Lower lobe of right lung (tissue), 2 donors: ENCODE data around the gene FBXO24. TPM values are rescaled to one million over a fixed set of nuclear protein-coding genes. Genes with fewer than 3 reads are reported as not detected.

Experiments
- ATAC-seq, 2 donors: fragments of 200-7000 bp; cut with Tn5 transposase; one replicate each; pipeline ENCODE4 v1.9.1; 2020 to 2022; ENCODE audit warnings: mild to moderate bottlenecking in 2 of 2, moderate library complexity in 2 of 2
- DNase-seq: peaks from one replicate; pipeline ENCODE4 v3.0.0-alpha.2; 2020
- H3K27ac ChIP-seq: fragments of 200-600 bp; one replicate; pipeline ENCODE4 v1.8.0; 2022
- H3K27me3 ChIP-seq: fragments of 200-600 bp; one replicate; pipeline ENCODE4 v1.8.0; 2022; ENCODE audit warnings: low read depth
- H3K36me3 ChIP-seq: fragments of 200-600 bp; one replicate; pipeline ENCODE4 v1.8.0; 2022; ENCODE audit warnings: mild to moderate bottlenecking
- H3K4me1 ChIP-seq: fragments of 200-600 bp; one replicate; pipeline ENCODE4 v1.8.0; 2022
- H3K4me3 ChIP-seq: fragments of 200-600 bp; one replicate; pipeline ENCODE4 v1.8.0; 2022; ENCODE audit warnings: mild to moderate bottlenecking
- H3K9me3 ChIP-seq: fragments of 200-600 bp; one replicate; pipeline ENCODE4 v1.8.0; 2022
- CTCF ChIP-seq: fragments of 200-600 bp; IDR thresholded peaks from one replicate; pipeline ENCODE4 v1.8.0; 2022; ENCODE audit warnings: antibody characterized with exemption, mild to moderate bottlenecking
- intact Hi-C: fragments of 100-400 bp; cut with DNase I; formaldehyde crosslinking; loops from one replicate; pipeline ENCODE4 v1.11.0; 2022
- total RNA-seq: library from RNA; stranded (reverse); fragmentation: NEBNext Ultra II Directional; extraction: Animal tissue kit (Norgen Biotek cat#: 25700); gene quantifications from one replicate; pipeline ENCODE4 v1.2.1, GENCODE V29; 2021
- donor health status: DM: no; HTN: yes; CAD: no; lungs with severe emphysema.

The FBXO24 gene
- total RNA-seq, 1 donor from 2014 or later = 0.74 TPM

DNA sequence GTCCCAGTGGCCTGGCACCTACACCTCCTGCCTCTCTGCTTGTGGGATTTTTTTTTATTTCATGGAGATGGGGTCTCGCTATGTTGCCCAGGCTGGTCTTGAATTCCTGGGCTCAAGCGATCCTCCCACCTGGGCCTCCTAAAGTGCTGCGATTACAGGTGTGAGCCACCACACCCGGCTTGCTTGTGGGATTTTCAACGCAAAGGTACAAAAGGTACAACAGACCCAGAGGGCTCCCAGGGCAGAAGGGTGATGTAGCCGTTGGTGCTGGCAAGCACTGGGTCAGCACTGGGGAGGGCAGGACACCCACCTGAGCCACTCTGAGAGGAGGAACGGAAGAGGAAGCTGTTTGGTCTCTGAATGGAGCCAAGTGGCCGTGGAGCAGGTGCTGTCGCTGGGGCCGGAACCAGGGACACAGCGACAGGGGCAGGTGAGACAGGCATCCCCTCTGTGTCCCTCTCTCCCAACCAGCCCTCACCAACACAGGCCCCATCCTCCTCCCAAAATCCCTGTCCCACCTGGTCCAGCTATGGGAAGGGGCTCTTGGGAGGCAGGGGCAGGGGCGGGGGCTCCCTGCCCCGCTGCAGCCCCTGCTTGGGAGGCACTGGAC is 9.6 kb upstream of the FBXO24 start:
- no peak for TF ChIP-seq CTCF
- H3K27me3 ChIP-seq = no peaks in the 10 kb centered on the region
- DNase-seq (no peak), ATAC-seq (no peak)
- no peak overlapping the region for H3K27ac ChIP-seq
- peaks cover 74% of the 10 kb centered on the region for H3K36me3 ChIP-seq
- no peaks in the 10 kb centered on the region for H3K9me3 ChIP-seq
- intact Hi-C loops = no loop called here
- H3K4me3 ChIP-seq = no peak overlapping the region
- peaks cover 7% of the 10 kb centered on the region for H3K4me1 ChIP-seq

GRCh38 chr7:100577103-100577502 is 9.0 kb upstream of the FBXO24 start:
- TF ChIP-seq CTCF = no peak
- no peak for ATAC-seq
- H3K36me3 ChIP-seq = peaks cover 80% of the 10 kb centered on the region
- H3K4me3 ChIP-seq = no peak overlapping the region
- peaks cover 13% of the 10 kb centered on the region for H3K4me1 ChIP-seq
- H3K9me3 ChIP-seq = no peaks in the 10 kb centered on the region
- intact Hi-C loops = no loop called here
- no peaks in the 10 kb centered on the region for H3K27me3 ChIP-seq
- no peak for DNase-seq
- no peak overlapping the region for H3K27ac ChIP-seq

- H3K27ac ChIP-seq = no peak overlapping the region
- peaks cover 84% of the 10 kb centered on the region for H3K36me3 ChIP-seq
- H3K4me3 ChIP-seq = no peak overlapping the region
- no peaks in the 10 kb centered on the region for H3K27me3 ChIP-seq
- no peak for DNase-seq
- TF ChIP-seq CTCF = no peak
- ATAC-seq = no peak
- intact Hi-C loops = no loop called here
- H3K9me3 ChIP-seq = no peaks in the 10 kb centered on the region
- H3K4me1 ChIP-seq = peaks cover 17% of the 10 kb centered on the region
Measured at GRCh38 chr7:100577507-100577906, 8.6 kb upstream of the FBXO24 start.

DNA sequence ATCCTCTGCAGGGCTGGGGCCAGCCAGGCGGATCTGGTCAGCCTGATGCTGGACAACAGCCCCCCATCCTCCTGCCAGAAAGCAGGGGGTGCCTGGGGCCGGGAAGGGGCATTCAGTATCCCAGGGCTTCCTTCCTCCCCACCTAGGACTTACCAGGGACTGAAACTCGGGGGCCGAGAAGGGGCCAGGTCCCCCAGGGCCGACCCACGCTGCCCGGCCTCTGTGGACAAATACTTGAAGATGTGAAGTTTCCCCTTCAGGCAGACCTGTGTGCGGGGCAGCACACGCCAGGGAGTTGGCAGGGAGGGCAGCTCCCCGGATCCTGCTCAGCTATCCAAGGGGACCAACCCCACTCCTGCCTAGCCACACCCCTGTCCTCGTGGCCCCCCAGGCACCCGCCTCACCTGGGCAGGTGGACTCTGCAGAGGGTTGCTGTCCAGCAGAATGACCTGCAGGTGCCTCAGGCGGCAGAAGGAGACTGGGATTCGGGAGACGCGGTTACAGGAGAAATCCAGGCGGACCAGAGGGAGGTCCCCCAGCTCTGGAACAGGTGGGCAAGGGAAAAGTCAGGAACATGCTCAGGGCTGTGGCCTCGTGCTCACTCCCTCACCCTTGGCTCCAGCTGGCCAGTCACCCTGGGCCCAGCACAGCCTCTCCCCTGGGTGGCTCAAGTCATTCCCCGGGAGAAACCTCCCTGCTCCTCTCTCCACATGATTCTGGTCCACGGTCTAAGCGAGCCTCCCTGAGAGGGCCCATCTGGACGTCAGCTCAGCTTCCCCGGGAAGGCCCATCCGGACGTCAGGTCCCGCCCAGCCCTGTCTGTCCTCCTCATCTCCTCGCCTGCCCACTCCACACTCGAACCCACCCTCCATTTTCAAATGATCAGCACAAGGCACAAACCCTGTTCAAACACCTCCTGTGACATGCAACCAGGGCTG is 7.6 kb upstream of the FBXO24 start:
- TF ChIP-seq CTCF = no peak
- no peak for DNase-seq
- H3K4me3 ChIP-seq = no peak overlapping the region
- H3K27me3 ChIP-seq = no peaks in the 10 kb centered on the region
- H3K9me3 ChIP-seq = no peaks in the 10 kb centered on the region
- ATAC-seq = no peak
- no peak overlapping the region for H3K27ac ChIP-seq
- peaks cover 92% of the 10 kb centered on the region for H3K36me3 ChIP-seq
- peaks cover 27% of the 10 kb centered on the region for H3K4me1 ChIP-seq
- intact Hi-C loops = no loop called here

DNA sequence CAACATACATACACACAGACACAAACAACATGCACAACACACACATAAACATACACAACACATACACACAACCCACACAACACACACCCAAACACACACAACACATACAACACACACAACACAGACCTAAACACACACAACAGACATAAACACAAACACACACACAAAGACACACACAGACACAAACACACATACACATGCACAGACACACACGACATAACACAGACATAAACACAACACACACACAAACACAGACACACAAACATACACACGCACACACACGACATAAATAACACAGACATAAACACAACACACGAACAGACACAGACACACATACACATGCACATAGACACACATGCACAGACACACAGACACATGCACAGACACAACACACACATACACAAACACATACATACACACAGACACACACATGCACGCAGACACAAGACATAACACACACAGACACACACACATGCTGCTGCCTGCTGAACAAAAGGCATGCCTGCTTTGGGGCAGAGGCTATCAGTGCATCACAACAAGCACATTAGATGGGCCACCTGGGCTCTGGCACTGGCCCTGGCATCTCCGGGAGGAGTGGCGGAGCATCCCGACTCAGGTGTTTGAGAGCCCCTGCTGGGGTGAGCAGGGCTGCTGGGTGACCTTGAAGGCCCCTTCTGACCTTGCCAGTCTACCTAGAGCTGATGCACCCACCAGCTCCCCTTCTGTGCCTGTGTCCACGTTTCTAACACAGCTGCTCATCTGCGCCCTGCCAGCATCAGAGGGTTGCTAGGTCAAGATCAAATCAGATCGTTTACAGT is 5.5 kb upstream of the FBXO24 start:
- DNase-seq (peak; percentile 41), ATAC-seq (no peak)
- Histone ChIP-seq H3K9me3 (no peaks in the 10 kb centered on the region), H3K27me3 (no peaks in the 10 kb centered on the region), H3K36me3 (peaks cover 72% of the 10 kb centered on the region), H3K4me3 (no peak overlapping the region), H3K4me1 (peaks cover 45% of the 10 kb centered on the region), H3K27ac (no peak overlapping the region)
- TF ChIP-seq CTCF = no peak
- intact Hi-C loops = no loop called here
